Gastrocnemius medialis (tissue), 4 donors: ENCODE measurements around the gene RSPH9.

Source experiments
- POLR2A ChIP-seq, 2 donors: fragments of 450-650 bp; IDR thresholded peaks; one replicate each; pipeline ENCODE4 v1.6.1; 2017; ENCODE audit warnings: antibody characterized with exemption in 2 of 2, mild to moderate bottlenecking in 2 of 2, moderate library complexity in 2 of 2
- TF ChIP-seq, protein P1 (sequence below), 5 experiments: fragments of 450-650 bp in 3 of 5; fragments of 200-600 bp in 2 of 5; sonication (generic) in 2 of 5; IDR thresholded peaks in 4 of 5; conservative IDR thresholded peaks in 1 of 5; 1 replicate in 4 of 5; 2 replicates in 1 of 5; pipeline ENCODE4 v1.5.1; 2016 to 2019; ENCODE audit warnings: antibody characterized with exemption in 5 of 5, mild to moderate bottlenecking in 3 of 5, moderate library complexity in 3 of 5

DNA sequence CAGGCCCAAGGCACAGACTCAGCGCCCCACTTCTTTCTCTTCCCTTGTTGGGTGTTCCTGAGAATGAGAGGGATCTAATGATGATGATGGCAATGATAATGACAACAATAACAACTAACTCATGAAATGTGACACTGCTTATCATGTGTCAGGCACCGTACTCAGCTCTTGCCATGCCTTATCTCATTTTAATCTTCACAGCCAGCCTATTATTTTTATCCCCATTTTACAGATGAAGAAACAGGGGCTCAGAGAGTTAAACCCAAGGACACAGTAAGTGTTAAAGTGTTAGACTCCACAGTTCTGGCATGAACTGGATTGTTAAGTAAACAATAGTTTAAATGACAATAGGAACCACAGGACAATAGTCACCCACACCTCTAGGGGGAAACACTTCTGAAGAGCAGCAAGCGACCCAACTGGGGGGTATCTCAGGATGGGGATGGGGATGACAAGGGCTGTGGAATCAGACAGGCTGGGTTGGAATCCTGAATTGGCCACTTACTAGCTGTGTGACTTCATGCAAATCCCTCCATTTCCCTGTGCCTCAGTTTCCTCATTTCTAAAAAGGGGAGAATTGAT is 12.5 kb downstream of the RSPH9 start:
- TF ChIP-seq, protein P1, sequence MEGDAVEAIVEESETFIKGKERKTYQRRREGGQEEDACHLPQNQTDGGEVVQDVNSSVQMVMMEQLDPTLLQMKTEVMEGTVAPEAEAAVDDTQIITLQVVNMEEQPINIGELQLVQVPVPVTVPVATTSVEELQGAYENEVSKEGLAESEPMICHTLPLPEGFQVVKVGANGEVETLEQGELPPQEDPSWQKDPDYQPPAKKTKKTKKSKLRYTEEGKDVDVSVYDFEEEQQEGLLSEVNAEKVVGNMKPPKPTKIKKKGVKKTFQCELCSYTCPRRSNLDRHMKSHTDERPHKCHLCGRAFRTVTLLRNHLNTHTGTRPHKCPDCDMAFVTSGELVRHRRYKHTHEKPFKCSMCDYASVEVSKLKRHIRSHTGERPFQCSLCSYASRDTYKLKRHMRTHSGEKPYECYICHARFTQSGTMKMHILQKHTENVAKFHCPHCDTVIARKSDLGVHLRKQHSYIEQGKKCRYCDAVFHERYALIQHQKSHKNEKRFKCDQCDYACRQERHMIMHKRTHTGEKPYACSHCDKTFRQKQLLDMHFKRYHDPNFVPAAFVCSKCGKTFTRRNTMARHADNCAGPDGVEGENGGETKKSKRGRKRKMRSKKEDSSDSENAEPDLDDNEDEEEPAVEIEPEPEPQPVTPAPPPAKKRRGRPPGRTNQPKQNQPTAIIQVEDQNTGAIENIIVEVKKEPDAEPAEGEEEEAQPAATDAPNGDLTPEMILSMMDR (IDR thresholded peaks at IDR 0.05 in 4 of 5, conservative IDR thresholded peaks at IDR 0.05 in 1 of 5) = no peak
- TF ChIP-seq POLR2A (IDR thresholded peaks at IDR 0.05) = no peak
